Measurements from ENCODE around the gene CSNK1A1L.

CSNK1A1L gene

GRCh38 chr13:37105251-37105714 lies at the start of gene CSNK1A1L:
Gene CSNK1A1L (minus strand): TSS chr13:37105664. CDS start chr13:37105256, 408 bp downstream.
- no peak for DNase-seq (ENCODE audit: low read depth in 3 of 3)

GRCh38 chr13:37149380-37149779 lies 43.9 kb upstream of the CSNK1A1L start:
- DNase-seq (ENCODE audit: low read depth in 3 of 3) = no peak

GRCh38 chr13:37148501-37148900 lies 43.0 kb upstream of the CSNK1A1L start:
- no peak for DNase-seq (ENCODE audit: low read depth in 3 of 3)

GRCh38 chr13:37144661-37145060 lies 39.2 kb upstream of the CSNK1A1L start:
- DNase-seq (ENCODE audit: low read depth in 3 of 3) = no peak

GRCh38 chr13:37143911-37144310 lies 38.4 kb upstream of the CSNK1A1L start:
- no peak for DNase-seq (ENCODE audit: low read depth in 3 of 3)

- no peak for DNase-seq (ENCODE audit: low read depth in 3 of 3)
These were observed 37.4 kb upstream of the CSNK1A1L start for GRCh38 chr13:37142877-37143276.

- no peak for DNase-seq (ENCODE audit: low read depth in 3 of 3)
These were observed 35.5 kb upstream of the CSNK1A1L start for GRCh38 chr13:37141011-37141410.

GRCh38 chr13:37139356-37139755 lies 33.9 kb upstream of the CSNK1A1L start:
- DNase-seq (ENCODE audit: low read depth in 3 of 3) = no peak

GRCh38 chr13:37138926-37139325 lies 33.5 kb upstream of the CSNK1A1L start:
- DNase-seq (ENCODE audit: low read depth in 3 of 3) = no peak

GRCh38 chr13:37138169-37138568 lies 32.7 kb upstream of the CSNK1A1L start:
- no peak for DNase-seq (ENCODE audit: low read depth in 3 of 3)

GRCh38 chr13:37136633-37137032 lies 31.2 kb upstream of the CSNK1A1L start:
- no peak for DNase-seq (ENCODE audit: low read depth in 3 of 3)

GRCh38 chr13:37136187-37136586 lies 30.7 kb upstream of the CSNK1A1L start:
- no peak for DNase-seq (ENCODE audit: low read depth in 3 of 3)

GRCh38 chr13:37134411-37135041 lies 29.1 kb upstream of the CSNK1A1L start:
- DNase-seq (ENCODE audit: low read depth in 3 of 3) = no peak

GRCh38 chr13:37132211-37132610 lies 26.7 kb upstream of the CSNK1A1L start:
- DNase-seq (ENCODE audit: low read depth in 3 of 3) = no peak

- no peak for DNase-seq (ENCODE audit: low read depth in 3 of 3)
These were observed 25.6 kb upstream of the CSNK1A1L start for GRCh38 chr13:37131092-37131491.

- DNase-seq (ENCODE audit: low read depth in 3 of 3) = no peak
These were observed 24.4 kb upstream of the CSNK1A1L start for GRCh38 chr13:37129866-37130265.

- no peak for DNase-seq (ENCODE audit: low read depth in 3 of 3)
These were observed 22.3 kb upstream of the CSNK1A1L start for GRCh38 chr13:37127691-37128241.

GRCh38 chr13:37123337-37123736 lies 17.9 kb upstream of the CSNK1A1L start:
- DNase-seq (ENCODE audit: low read depth in 3 of 3) = no peak

GRCh38 chr13:37118016-37118415 lies 12.6 kb upstream of the CSNK1A1L start:
- DNase-seq (ENCODE audit: low read depth in 3 of 3) = no peak

- no peak for DNase-seq (ENCODE audit: low read depth in 3 of 3)
These were observed 8.8 kb upstream of the CSNK1A1L start for GRCh38 chr13:37114250-37114649.

- no peak for DNase-seq (ENCODE audit: low read depth in 3 of 3)
These were observed 8.1 kb upstream of the CSNK1A1L start for GRCh38 chr13:37113534-37113933.

GRCh38 chr13:37109051-37109678 lies 3.7 kb upstream of the CSNK1A1L start:
- no peak for DNase-seq (ENCODE audit: low read depth in 3 of 3)

- no peak for DNase-seq (ENCODE audit: low read depth in 3 of 3)
These were observed 2.4 kb upstream of the CSNK1A1L start for GRCh38 chr13:37107868-37108267.
